ENCODE data around the gene COX6A1. TPM values are rescaled to one million over a fixed set of nuclear protein-coding genes. Genes with fewer than 3 reads are reported as not detected.
A peak's percentile ranks its signal among the peaks of the same experiment; 100 is the strongest.

COX6A1 gene
- 183 TPM for total RNA-seq

DNA sequence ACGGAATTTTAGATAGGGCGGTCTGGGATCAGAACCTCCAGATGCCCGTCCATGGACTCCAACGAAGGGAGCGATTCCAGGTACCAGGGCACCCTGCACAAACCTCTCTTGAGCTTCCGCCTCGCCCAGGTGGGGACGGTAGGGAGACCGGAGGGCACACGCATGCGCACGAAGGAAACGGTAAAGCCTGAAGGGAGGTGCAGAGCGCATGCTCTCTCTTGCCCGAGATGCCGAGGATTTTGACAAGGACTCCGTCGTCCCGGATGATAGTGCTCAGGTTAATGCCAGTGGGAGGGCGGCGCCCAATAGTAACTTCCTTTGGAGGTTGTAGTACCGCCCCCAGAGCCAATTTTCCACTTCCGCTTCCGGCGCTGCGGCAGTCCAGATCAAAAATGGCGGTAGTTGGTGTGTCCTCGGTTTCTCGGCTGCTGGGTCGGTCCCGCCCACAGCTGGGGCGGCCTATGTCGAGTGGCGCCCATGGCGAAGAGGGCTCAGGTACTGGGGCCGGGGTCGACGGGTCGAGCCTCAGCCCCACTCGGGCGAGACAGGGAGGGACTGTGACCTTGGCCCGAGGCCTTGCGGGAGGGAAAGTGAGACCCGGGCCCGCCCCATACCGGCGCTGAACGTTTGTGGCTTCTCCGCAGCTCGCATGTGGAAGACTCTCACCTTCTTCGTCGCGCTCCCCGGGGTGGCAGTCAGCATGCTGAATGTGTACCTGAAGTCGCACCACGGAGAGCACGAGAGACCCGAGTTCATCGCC lies at the start of gene COX6A1:
COX6A1 (plus strand) TSS at position 379 of the 760 bp plus-strand sequence; CDS start at position 393, 14 bp downstream.
- peak; percentile 99 for DNase-seq

DNA sequence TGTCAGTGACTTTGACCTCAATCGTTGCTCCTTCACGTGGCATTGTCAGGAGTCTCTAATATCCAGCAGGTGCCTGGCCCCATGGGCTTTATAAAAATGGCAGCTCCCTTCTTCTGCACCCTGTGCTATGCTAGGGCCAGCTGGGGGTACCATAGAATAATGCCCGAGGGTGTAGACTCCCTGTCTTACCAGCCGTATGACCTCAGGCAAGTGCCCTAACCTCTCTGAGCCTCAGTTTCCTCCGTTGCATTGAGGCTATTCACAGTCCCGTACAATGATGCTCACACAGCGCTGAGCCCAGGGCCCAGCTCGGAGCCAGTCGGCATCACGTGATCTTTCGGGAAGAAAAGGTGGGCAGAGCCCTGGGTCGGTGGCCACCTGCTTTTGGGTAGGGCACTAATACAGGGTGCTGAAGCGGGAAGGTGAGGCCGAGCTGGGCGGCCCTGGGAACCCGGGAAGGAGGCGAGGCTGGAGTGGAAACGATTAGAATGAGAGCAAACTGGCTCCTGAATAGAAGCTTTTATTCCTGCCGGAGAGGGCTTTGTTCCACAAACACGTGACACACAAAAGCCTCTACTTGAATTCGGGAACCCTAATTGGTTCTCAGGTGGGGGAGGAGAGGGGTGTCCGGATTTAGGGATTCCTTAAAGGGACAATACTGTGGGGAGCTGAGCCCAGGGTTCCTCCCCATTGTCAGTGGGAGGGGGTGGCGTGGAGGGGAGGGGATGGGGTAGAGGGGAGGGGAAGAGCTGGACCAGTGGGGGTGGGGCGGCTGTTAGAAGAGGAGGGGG lies 49.0 kb upstream of the COX6A1 start:
- peak; percentile 48 for DNase-seq

DNA sequence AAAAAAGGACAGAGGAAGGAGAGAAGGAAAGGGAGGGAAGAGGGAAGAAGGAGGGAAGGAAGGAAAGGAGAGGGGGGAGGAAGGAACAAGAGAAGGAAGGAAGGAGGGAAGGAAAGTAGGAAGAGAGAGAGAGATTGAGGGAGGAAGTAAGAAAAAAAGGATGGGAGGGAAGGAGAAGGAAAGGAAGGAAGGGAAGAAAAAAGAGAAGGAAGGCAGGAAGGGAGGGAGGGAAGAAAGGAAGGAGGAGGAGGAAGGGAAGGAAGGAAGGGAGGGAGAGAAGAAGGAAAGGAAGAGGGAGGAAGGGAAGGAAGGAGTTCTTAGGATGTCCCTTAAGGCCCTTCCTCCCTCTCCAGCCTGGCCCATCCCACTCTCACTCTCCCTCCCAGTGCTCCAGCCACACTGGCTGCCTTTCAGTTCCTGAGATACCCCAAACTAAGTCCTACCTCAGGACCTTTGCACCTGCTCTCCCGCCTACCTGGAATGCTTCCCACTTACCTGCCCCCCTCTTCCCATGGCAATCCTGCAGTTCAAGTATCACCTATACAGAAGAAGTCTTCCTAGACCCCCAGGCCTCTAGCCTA lies 47.3 kb upstream of the COX6A1 start:
- DNase-seq = no peak

DNA sequence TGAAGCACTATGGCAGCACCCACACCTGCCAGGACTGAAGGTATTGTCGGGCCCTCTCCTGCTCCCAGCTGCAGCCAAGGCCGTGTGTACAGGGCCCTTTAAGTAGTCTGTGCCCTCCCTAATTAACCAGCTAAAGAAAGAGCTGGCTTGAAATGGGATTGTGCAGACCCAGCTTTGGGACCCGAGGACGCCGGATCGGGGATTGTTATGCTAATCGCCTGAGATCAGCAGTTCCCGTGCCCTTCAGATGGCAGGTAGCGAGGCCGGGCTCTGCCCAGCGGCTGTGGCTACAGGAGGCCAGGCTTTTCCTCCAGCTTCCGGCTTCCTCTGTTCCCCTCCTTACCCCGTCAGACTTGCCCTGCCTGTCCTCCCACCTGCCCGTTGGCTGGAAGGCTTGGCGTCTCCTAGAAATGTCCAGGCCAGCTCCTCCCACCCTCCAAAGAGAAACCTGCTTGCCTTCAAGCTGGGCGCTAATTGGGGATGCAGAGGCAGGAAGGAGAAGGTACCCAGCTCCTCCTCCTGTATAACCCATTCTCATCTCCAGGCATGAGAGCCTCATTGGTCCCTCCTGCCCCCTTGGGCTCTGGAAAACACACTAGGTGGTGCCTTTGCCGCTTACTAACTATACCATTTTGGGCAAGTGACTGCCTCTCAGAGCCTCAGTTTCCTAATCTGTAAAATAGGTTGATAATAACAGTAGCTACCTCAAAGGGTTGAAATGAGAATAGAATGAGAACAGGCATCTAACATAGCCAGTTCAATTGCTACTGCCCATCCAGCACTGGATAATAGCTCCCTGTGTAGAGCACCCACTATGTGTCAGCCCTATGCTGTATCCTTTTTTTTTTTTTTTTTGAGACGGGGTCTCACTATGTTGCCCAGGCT lies 43.2 kb upstream of the COX6A1 start:
- no peak for DNase-seq

DNA sequence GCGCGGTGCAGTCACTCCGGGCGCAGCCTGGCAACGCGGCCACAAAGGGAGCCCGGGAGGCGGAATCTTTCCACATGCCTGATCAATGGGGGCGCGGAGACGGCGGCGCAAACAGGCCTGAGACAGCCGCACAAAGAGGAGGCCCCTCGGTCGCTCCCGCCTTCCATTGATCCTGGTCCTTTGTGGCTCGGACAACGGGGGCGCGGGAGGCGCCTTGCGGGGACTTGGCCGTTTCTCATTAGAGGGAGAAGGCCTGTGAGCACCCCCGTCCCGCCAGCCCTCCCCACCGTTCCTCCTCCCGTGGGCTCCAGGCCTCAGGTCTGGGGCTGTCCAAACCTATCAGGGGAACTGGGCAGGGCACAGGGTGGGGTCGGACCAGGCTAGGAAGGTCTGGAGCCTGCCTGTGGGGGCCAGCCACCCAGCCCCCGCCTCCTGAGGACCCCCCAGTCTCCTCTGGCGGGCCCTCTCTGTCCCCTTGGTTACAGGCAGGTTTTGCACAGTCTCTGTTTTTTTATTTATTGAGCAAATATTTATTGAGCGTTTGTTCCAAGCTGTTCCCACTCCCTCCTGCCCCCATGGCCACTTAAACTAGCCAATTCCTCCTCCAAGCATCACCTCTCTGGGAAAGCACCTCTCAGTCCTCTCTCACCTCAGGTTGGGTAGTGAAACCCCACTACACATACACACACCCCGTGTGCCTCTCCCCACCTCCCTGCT lies 39.9 kb upstream of the COX6A1 start:
- DNase-seq = no peak

DNA sequence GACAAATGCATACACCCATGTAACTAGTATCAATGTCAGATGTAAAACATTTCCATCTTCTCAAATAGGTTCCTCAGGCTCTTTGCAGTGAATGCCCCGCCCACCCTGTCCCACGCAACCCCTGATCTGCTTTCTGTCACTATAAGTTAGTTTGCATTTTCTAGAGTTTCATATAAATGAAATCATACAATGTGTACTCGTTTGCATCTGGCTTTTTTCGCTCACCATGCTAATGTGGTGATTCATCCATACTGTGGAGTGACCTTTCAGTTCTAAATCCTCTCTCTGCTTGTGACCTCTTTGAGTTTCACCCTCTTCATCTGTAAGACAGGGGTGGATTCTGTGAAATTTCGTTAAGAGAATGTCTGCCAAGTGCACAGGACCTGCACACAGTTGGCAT lies 38.4 kb upstream of the COX6A1 start:
- DNase-seq = no peak

DNA sequence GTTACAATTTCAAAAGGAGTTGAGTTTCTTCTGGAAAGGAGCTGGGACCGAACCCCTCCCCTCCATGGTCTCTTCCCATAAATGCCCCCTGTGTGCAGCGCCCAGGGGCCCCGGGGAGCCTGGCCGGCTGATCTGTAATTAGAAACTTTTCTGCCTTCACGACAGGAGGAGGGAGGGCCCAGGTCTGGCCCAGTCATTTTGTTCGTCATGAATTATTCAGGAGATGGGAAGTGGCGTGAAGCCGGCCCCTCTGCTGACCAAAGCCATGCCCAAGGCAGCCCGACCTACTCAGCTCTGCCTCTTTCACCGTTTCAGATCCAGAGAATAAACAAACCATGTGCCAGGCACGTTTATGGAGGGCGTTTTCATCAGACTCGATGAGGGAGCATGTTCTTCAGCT lies 35.7 kb upstream of the COX6A1 start:
- peak; percentile 38 for DNase-seq

DNA sequence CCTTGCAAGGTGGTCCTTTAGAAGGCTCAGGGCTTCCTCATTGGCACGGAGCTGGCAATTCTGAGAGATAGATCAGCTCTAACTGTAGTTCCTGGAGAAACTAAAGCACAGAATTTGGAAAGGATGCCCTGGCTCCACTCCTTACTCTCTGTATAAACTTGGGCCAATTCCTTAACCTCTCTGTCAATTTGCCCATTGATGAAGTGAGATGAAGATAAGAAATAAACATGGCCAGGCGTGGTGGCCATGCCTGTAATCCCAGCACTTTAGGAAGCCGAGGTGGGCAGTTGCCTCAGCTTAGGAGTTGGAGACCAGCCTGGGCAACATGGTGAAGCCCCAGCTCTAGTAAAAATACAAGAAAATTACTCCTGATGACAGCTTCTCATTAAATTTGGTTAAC lies 34.0 kb upstream of the COX6A1 start:
- no peak for DNase-seq

DNA sequence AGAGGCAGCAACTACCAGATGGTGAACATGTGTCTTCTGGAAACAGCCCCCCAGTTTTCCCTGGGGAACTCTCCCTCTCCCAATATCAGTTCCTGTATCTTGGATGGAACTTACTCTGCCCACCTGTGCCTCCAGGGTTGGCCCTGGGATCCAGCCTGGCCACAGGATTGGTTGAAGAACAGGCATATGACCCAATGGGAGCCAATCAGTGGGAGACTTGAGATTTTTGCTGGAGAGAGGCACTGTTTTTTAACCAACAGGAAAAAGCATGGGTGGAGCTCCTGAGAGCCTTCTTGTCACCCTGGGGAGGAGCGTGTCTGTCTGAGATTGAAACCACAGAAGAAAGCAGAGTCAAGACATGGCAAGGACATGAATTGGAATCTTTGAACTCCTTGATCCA lies 33.6 kb upstream of the COX6A1 start:
- no peak for DNase-seq

DNA sequence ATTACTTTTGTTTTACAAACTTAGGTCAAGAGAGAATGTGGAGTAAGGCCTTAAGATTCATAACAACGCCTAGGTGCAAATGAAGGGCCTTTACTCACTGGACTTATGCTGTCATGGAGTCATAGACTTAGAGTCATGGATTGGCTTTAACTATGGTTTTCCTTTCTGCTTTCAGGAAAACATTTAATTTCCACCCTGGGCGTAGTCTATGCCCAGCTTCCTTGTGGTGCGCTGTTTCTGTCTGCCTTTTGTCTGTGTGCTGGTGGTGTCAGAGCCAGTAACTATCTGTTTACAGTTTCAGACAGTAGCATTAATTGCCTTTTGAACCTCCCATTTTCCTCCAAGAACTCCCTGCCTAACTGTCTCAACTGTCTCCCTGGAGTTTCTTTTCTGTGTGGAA lies 31.8 kb upstream of the COX6A1 start:
- DNase-seq = no peak

DNA sequence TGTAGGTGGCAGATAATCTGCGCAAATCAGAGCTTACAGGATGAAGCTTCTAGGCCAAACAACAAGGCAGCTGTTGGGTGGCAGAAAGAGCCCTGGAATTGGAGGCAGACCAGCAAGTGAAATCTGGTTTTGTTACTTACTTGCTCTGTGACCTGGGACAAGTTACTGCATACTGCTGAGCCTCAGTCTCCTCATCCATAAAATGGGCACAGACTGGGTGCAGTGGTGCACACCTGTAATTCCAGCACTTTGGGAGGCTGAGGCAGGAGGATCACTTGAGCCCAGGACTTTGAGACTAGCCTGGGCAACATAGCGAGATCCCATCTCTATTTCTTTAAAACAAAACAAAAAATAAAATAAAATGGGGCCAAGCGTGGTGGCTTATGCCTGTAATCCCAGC lies 31.4 kb upstream of the COX6A1 start:
- DNase-seq = no peak

DNA sequence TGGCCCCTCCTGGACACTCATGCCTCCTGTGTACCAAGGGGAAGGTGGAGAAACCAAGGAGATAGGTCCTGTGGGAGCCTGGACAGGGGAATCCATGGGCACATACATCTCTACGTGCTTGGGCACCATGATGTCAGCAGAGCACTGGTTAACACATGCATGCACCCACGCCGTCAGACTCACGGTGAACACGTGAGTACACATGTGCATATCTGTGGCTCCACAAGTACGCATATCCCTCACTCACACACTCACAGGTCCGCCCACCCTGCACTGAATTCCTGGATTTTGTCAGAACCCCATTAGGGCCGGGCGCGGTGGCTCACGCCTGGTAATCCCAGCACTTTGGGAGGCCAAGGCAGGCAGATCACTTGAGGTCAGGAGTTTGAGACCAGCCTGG lies 29.1 kb upstream of the COX6A1 start:
- no peak for DNase-seq

DNA sequence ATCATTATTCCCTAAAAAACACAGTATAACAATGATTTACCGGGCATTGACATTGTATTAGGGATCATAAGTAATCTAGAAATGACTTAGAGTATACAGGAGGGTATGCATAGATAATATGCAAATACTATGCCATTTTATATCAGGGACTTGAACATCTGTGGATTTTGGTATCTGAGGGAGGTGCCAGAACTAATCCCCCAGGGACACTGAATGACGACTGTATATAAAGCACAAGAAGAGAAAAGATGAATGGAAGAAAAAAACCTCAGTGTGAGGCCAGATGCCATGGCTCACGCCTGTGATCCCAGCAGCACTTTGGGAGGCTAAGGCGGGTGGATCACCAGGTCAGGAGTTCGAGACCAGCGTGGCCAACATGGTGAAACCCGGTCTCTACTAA lies 25.5 kb upstream of the COX6A1 start:
- no peak for DNase-seq

DNA sequence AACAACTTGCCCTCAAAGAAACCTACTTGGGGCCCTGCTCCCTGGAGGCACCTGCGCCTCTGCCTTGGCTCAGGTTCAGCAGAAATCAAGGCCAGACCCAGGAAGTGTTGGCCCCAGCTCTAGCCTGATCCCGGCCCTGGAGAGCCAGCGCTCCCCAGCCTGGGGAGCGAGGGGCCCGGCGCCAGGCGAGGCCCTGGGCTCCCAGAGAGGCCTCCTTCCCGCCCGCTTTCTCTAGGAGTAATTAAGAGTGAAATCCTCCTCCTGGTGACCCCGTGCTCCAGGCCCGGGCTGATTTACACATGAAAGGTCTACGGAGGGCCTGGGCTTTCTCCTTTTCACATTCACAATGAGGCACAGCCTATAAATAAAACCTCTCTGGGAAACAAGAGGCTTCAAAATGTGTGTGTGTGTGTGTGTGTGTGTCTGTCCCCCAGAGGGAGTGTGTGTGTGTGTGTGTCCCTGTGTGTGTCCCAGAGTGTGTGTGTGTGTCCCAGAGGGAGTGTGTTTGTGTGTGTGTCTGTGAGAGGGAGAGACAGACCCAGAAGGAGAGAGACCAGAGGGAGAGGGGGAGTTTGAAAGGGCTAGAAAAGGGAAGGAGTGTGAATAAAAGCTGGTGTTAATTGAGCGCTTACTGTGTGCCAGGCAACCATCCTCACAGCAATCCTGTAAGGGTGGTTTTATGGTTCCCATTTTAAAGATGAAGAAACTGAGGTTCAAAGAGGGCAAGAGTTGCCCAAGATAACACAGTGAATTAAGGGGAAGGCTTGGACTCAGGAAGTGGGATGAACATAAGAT lies 23.8 kb upstream of the COX6A1 start:
- no peak for DNase-seq

DNA sequence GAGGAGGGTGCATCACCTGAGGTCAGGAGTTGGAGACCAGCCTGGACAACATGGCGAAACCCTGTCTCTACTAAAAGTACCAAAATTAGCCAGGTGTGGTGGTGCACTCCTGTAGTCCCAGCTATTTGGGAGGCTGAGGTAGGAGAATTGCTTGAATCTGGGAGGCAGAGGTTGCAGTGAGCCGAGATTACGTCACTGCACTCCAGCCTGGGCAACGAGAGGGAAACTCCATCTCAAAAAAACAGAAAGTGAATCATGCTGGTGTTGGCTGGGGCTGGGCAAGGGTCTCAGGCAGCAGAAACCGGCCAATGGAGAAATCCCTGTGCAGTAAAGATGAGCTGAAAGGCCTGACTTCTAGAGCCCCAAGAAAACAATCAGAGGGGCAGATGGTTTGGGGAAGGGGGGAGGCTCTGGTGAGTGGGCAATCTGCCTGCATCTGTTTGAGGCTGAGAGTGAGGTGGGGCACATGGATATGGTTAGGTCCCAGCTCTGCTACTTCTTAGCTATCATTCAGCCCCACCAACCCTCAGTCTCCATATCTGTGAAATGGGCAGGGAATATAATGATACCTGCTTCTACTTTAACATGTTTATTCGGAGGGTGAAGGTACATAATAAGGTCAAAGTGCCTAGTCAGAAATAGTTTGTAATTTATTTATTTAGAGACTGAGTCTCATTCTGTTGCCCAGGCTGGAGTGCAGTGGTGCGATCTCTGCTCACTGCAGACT lies 21.3 kb upstream of the COX6A1 start:
- DNase-seq = no peak

DNA sequence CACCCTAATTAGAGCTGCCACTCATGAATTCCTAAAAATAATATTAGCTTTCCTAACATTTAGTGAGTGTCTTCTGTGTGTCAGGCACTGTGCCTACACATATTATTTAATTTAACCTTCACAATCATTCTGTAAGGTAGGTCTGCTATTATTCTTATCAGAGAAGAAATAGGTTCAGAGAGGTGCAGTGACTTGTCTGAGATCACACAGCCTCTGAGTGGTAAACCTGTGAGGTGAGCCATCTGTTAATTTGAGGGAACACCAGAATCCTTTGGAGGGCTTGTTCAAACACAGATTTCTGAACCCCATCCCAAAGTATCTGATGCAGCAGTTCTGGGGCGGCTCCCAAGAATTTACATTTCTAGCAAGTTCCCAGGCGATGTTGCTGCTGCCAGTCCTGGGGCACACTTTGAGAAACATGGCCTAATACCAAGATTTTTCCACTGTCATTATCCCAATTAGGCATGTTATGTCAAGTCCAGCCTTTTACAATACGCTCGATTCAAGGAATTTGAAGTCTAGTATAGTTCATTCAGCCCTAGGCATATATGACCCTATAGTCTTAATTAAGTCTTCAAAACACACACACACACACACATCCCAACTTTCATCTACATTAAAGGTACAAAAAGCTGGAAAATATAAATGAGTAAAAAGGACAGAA lies 19.9 kb upstream of the COX6A1 start:
- no peak for DNase-seq

DNA sequence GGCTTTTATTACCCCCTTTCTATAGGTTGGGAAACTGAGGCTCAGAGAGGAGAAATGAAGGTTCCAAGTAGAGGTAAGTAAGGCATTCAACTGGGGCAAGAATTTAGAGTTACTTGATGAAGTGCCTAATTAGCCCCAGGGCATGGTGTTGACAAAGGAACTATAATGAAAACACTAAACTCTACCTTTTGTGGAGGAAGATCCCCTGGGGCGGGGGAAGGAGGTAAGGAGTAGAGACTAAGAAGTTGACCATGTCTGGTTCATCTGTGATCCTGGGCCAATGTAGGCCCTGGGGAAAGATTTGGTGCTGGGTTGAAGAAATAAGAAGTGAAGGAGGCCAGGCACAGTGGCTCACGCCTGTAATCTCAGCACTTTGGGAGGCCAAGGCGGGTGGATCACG lies 16.2 kb upstream of the COX6A1 start:
- no peak for DNase-seq

DNA sequence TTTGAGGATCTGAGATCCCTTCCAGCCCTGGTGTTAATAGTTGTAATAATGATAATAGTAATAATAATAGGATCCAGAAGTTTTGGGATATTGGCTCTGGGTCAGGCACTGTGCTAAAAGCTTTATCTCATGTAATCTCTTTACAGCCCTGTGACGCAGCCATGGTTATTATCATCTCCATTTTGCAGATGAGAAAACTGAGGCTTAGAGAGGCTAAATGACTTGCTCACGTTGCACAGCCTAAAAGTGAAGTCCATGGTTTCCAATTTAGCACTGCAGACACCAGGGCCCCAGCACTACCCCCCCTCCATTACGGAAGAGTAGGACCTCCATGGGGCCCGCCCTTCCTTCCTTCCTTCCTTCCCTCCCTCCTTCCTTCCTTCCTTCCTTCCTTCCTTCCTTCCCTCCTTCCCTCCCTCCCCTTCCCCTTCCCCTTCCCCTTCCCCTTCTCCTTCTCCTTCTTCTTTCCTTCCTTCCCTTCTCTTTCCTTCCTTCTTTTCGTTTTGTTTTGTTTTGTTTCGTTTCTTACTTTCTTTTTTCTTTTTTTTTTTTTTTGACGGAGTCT lies 14.9 kb upstream of the COX6A1 start:
- DNase-seq = no peak

DNA sequence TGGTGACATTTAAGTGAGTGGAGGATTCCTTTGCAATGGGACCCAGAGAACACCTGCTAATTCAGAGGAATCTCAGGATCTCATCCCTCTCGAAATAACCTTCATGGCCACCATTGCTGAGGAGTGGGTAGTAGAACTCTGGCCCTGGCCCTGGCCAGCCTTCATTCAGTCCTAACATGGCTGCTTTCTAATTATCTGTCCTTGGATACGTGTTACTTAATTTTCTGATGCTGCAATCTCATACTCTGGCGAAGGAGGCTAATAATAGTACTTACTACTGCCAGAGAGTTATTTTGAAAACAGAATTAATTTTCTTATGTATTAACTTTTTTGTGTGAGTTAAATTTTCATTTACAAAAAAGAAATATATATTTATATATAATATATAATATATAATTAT lies 12.1 kb upstream of the COX6A1 start:
- no peak for DNase-seq

Data from tongue (tissue), 2 donors.